ENCODE results near the gene SEMA4C.

DNA sequence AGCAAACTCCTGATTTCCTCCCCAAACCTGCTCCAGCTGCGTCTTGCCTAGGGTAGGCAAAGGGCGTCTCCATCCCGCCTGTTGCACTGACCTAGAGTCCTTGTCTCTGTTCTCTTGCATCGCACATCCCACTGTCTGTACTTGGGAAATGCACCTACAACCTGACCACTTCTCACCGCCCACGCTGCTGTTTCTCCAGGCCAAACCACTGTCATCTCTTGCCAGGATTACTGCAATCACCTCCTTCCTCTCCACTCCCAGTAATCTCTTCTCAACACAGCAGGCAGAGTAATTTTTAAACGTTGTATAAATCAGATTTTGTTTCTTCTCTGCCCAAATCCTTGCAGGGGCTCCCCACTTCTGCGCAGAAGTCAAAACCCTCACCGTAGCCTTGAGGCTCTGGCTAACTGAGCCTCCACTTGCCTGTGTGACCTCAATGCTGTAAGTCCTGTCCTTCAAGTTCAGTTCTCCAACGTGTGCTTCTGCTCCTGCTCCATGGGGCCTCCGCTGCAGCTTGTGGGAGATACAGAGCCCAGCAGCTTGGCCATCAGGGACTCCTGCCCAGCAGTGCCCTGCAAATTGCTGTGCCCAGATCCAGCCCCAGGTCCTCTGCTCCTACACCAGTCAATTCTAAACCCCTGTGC lies 27.7 kb upstream of the SEMA4C start:
- TF ChIP-seq, protein P1, sequence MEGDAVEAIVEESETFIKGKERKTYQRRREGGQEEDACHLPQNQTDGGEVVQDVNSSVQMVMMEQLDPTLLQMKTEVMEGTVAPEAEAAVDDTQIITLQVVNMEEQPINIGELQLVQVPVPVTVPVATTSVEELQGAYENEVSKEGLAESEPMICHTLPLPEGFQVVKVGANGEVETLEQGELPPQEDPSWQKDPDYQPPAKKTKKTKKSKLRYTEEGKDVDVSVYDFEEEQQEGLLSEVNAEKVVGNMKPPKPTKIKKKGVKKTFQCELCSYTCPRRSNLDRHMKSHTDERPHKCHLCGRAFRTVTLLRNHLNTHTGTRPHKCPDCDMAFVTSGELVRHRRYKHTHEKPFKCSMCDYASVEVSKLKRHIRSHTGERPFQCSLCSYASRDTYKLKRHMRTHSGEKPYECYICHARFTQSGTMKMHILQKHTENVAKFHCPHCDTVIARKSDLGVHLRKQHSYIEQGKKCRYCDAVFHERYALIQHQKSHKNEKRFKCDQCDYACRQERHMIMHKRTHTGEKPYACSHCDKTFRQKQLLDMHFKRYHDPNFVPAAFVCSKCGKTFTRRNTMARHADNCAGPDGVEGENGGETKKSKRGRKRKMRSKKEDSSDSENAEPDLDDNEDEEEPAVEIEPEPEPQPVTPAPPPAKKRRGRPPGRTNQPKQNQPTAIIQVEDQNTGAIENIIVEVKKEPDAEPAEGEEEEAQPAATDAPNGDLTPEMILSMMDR (IDR thresholded peaks at IDR 0.05) = no peak
- TF ChIP-seq, protein P2, sequence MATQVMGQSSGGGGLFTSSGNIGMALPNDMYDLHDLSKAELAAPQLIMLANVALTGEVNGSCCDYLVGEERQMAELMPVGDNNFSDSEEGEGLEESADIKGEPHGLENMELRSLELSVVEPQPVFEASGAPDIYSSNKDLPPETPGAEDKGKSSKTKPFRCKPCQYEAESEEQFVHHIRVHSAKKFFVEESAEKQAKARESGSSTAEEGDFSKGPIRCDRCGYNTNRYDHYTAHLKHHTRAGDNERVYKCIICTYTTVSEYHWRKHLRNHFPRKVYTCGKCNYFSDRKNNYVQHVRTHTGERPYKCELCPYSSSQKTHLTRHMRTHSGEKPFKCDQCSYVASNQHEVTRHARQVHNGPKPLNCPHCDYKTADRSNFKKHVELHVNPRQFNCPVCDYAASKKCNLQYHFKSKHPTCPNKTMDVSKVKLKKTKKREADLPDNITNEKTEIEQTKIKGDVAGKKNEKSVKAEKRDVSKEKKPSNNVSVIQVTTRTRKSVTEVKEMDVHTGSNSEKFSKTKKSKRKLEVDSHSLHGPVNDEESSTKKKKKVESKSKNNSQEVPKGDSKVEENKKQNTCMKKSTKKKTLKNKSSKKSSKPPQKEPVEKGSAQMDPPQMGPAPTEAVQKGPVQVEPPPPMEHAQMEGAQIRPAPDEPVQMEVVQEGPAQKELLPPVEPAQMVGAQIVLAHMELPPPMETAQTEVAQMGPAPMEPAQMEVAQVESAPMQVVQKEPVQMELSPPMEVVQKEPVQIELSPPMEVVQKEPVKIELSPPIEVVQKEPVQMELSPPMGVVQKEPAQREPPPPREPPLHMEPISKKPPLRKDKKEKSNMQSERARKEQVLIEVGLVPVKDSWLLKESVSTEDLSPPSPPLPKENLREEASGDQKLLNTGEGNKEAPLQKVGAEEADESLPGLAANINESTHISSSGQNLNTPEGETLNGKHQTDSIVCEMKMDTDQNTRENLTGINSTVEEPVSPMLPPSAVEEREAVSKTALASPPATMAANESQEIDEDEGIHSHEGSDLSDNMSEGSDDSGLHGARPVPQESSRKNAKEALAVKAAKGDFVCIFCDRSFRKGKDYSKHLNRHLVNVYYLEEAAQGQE (IDR thresholded peaks at IDR 0.05; ENCODE audit: insufficient read depth in 1 of 2, low read depth in 2 of 2, low read length in 1 of 2) = no peak
- TF ChIP-seq SIN3A (IDR thresholded peaks at IDR 0.05; ENCODE audit: borderline replicate concordance, insufficient read depth, low read depth, low read length) = no peak
- TF ChIP-seq POLR2AphosphoS5 (IDR thresholded peaks at IDR 0.05; ENCODE audit: low read depth, low read length) = no peak
- TF ChIP-seq TCF7L2 (IDR thresholded peaks at IDR 0.05; ENCODE audit: low read depth, low read length) = no peak
